Measurements from ENCODE around the gene DNAI4. TPM values are rescaled to one million over a fixed set of nuclear protein-coding genes. Genes with fewer than 3 reads are reported as not detected.

DNAI4 gene
- total and polyA plus RNA-seq, 9 of the 15 experiments (the other 6 are each of a cell fraction or from before 2014, with no cell fraction given): 0.57 to 4.8 (median 2.6) TPM; not detected in 1

DNA sequence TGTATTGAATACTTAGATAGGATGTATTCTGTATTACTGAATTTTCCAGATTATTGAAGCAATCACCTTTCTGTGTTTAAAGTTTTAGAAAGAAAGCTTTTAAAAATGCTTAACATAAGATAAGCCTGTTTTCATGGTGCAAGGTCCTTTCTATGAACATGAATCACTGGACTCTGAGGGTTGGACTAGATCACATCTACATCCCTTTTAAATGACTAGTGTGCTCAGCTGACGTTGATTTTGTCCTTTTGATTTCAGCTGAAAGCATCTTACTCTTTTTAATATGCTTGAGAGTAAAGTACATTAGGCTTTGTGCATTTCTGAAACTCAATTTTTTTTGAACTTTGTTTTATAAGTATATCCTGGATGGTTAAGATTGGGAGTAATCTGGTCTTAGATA lies 16.3 kb upstream of the DNAI4 start:
- Histone ChIP-seq H3K9me3 (replicated peaks; ENCODE audit: control insufficient read depth, insufficient read depth, low read depth, low read length) (no peaks in the 10 kb centered on the region), H3K4me3 (no peak overlapping the region), H3K9me1 (ENCODE audit: control insufficient read depth, insufficient read depth, low read length) (no peaks in the 10 kb centered on the region), H3K79me2 (ENCODE audit: control insufficient read depth, insufficient read depth, low read length) (peaks cover 94% of the 10 kb centered on the region), H3K4me2 (ENCODE audit: insufficient read depth, low read length) (no peak overlapping the region), H3K36me3 (ENCODE audit: control insufficient read depth, insufficient read depth, low read length) (peaks cover 54% of the 10 kb centered on the region; the same call in 2 of the 3 replicates), H4K20me1 (replicated peaks; ENCODE audit: control insufficient read depth, insufficient read depth, low read length) (no peaks in the 10 kb centered on the region), H3K9ac (ENCODE audit: insufficient read depth in 1 of 2, low read depth in 2 of 2, low read length in 2 of 2) (no peak overlapping the region), H3K4me1 (replicated peaks in 1 of 2; ENCODE audit: control insufficient read depth in 2 of 2, insufficient read depth in 2 of 2, low read length in 2 of 2) (peaks cover 11 to 13% of the 10 kb centered on the region in 2 experiments), H3K27ac (ENCODE audit: extremely low read depth, low read depth, low read length) (no peak overlapping the region), H2AFZ (ENCODE audit: low read depth, low read length) (no peak overlapping the region), H3K27me3 (ENCODE audit: control insufficient read depth in 2 of 2, insufficient read depth in 2 of 2, low read length in 2 of 2) (no peaks in the 10 kb centered on the region)
- no TSS peak for BruUV-seq (replicated peaks)
- FAIRE-seq (no peak), DNase-seq (ENCODE audit: extremely low read depth in 1 of 4, low spot score in 3 of 4) (no peak), ATAC-seq (no peak)
- TF ChIP-seq, protein P1, sequence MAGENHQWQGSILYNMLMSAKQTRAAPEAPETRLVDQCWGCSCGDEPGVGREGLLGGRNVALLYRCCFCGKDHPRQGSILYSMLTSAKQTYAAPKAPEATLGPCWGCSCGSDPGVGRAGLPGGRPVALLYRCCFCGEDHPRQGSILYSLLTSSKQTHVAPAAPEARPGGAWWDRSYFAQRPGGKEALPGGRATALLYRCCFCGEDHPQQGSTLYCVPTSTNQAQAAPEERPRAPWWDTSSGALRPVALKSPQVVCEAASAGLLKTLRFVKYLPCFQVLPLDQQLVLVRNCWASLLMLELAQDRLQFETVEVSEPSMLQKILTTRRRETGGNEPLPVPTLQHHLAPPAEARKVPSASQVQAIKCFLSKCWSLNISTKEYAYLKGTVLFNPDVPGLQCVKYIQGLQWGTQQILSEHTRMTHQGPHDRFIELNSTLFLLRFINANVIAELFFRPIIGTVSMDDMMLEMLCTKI (IDR thresholded peaks at IDR 0.05; ENCODE audit: partially characterized antibody): no peak
- TF ChIP-seq, protein P2, sequence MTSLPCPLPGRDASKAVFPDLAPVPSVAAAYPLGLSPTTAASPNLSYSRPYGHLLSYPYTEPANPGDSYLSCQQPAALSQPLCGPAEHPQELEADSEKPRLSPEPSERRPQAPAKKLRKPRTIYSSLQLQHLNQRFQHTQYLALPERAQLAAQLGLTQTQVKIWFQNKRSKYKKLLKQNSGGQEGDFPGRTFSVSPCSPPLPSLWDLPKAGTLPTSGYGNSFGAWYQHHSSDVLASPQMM (CRISPR knock-in tag; IDR thresholded peaks at IDR 0.05): no peak
- no peak for TF ChIP-seq ZNF124 (CRISPR knock-in tag; IDR thresholded peaks at IDR 0.05)
- CTCF ChIA-PET (ENCODE audit: low intra/inter-chr PET ratio): no interaction called here
- in situ Hi-C loops (cut with MboI): no loop called here
- intact Hi-C loops (cut with micrococcal nuclease): no loop called here
- POLR2A ChIA-PET: interaction anchor here (0.6 to 1.6 kb wide), 3 partner anchors 10 to 210 kb away, joined by 3 to 5 read pairs (median 4); no protein-coding TSS in a partner anchor
- 94% methylated on average over 1 of the region's 1 CpG for WGBS (ENCODE audit: insufficient coverage, low coverage, missing lambda C conversion rate)
